ENCODE results near the gene FAAH. TPM values are rescaled to one million over a fixed set of nuclear protein-coding genes. Genes with fewer than 3 reads are reported as not detected.

FAAH gene
- total and polyA plus RNA-seq, 10 of the 15 experiments (the other 5 are each of a cell fraction or from before 2014, with no cell fraction given), result 0.07 to 2.5 (median 0.64) TPM; not detected in 1

GRCh38 chr1:46407636-46408035 is 13.5 kb downstream of the FAAH start:
- Histone ChIP-seq H3K4me3 (no peak overlapping the region), H3K4me1 (ENCODE audit: control insufficient read depth, insufficient read depth, low read length) (no peaks in the 10 kb centered on the region), H3K79me2 (ENCODE audit: control insufficient read depth, insufficient read depth, low read length) (no peaks in the 10 kb centered on the region), H3K27ac (ENCODE audit: control insufficient read depth, insufficient read depth) (no peak overlapping the region), H3K36me3 (ENCODE audit: control insufficient read depth in 2 of 2, insufficient read depth in 2 of 2, low read length in 1 of 2) (no peaks in the 10 kb centered on the region), H3K9ac (ENCODE audit: control insufficient read depth, insufficient read depth, low read length) (no peak overlapping the region), H3K4me2 (ENCODE audit: control insufficient read depth, insufficient read depth) (no peak overlapping the region), H3K27me3 (replicated peaks in 1 of 2; ENCODE audit: control insufficient read depth in 2 of 2, insufficient read depth in 2 of 2, low read length in 1 of 2) (no peaks in the 10 kb centered on the region), H3K9me3 (replicated peaks; ENCODE audit: control insufficient read depth, insufficient read depth, low read length) (no peaks in the 10 kb centered on the region; the same call in 2 of the 3 replicates), H2AFZ (ENCODE audit: control insufficient read depth, low read depth, low read length) (no peak overlapping the region), H4K20me1 (ENCODE audit: control insufficient read depth, insufficient read depth) (no peaks in the 10 kb centered on the region)
- SMC1A ChIA-PET (ENCODE audit: uncharacterized antibody, unreplicated experiment), result no interaction called here
- CTCF ChIA-PET, result interaction anchor here (1.0 to 1.5 kb wide), 2 partner anchors 11 to 60 kb away, joined by 3 to 4 read pairs; no protein-coding TSS in a partner anchor
- 52% methylated on average over 9 of the region's 9 CpGs for WGBS (ENCODE audit: insufficient coverage, insufficient replicate concordance, low lambda C conversion rate, missing lambda C conversion rate)
- no TSS peak for BruUV-seq (replicated peaks)
- no peak for DNase-seq (ENCODE audit: low read depth, low spot score)
- RAD21 ChIA-PET (ENCODE audit: unreplicated experiment), result no interaction called here
- FAIRE-seq, result no peak
- intact Hi-C loops (cut with micrococcal nuclease; ENCODE audit: unreplicated experiment), result no loop called here
- POLR2A ChIA-PET, result interaction anchor here (0.5 kb wide), 1 partner anchor 312 kb away, joined by 4 read pairs; no protein-coding TSS in a partner anchor
- ATAC-seq, result no peak
- in situ Hi-C loops (cut with MboI), result no loop called here
- TF ChIP-seq, protein P1, sequence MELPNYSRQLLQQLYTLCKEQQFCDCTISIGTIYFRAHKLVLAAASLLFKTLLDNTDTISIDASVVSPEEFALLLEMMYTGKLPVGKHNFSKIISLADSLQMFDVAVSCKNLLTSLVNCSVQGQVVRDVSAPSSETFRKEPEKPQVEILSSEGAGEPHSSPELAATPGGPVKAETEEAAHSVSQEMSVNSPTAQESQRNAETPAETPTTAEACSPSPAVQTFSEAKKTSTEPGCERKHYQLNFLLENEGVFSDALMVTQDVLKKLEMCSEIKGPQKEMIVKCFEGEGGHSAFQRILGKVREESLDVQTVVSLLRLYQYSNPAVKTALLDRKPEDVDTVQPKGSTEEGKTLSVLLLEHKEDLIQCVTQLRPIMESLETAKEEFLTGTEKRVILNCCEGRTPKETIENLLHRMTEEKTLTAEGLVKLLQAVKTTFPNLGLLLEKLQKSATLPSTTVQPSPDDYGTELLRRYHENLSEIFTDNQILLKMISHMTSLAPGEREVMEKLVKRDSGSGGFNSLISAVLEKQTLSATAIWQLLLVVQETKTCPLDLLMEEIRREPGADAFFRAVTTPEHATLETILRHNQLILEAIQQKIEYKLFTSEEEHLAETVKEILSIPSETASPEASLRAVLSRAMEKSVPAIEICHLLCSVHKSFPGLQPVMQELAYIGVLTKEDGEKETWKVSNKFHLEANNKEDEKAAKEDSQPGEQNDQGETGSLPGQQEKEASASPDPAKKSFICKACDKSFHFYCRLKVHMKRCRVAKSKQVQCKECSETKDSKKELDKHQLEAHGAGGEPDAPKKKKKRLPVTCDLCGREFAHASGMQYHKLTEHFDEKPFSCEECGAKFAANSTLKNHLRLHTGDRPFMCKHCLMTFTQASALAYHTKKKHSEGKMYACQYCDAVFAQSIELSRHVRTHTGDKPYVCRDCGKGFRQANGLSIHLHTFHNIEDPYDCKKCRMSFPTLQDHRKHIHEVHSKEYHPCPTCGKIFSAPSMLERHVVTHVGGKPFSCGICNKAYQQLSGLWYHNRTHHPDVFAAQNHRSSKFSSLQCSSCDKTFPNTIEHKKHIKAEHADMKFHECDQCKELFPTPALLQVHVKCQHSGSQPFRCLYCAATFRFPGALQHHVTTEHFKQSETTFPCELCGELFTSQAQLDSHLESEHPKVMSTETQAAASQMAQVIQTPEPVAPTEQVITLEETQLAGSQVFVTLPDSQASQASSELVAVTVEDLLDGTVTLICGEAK (IDR thresholded peaks at IDR 0.05; ENCODE audit: borderline replicate concordance), result no peak
- no peak for TF ChIP-seq BCLAF1 (IDR thresholded peaks at IDR 0.05)
- no peak for TF ChIP-seq NKRF (conservative IDR thresholded peaks at IDR 0.05)
- no peak for TF ChIP-seq KAT2A (conservative IDR thresholded peaks at IDR 0.05; ENCODE audit: control insufficient read depth, low read depth, low read length)
- TF ChIP-seq FOS (IDR thresholded peaks at IDR 0.05; ENCODE audit: borderline replicate concordance, extremely low read depth, insufficient read length), result no peak
- no peak for TF ChIP-seq SUZ12 (IDR thresholded peaks at IDR 0.05; ENCODE audit: unreplicated experiment)
- TF ChIP-seq STAT3 (IDR thresholded peaks at IDR 0.05; ENCODE audit: low read depth, low read length), result no peak
- no peak for TF ChIP-seq NFYA (IDR thresholded peaks at IDR 0.05; ENCODE audit: borderline replicate concordance, low read depth, low read length)
- TF ChIP-seq RUNX3 (IDR thresholded peaks at IDR 0.05; ENCODE audit: low read length), result no peak
- TF ChIP-seq POLR2AphosphoS2 (IDR thresholded peaks at IDR 0.05; ENCODE audit: low read depth, low read length), result no peak
- TF ChIP-seq HDGF (IDR thresholded peaks at IDR 0.05), result no peak
- no peak for TF ChIP-seq GATAD2B (conservative IDR thresholded peaks at IDR 0.05; ENCODE audit: low read depth)
- no peak for TF ChIP-seq SIX5 (IDR thresholded peaks at IDR 0.05; ENCODE audit: low read depth, low read length, severe bottlenecking)
